HCT116 (cell line): ENCODE data around the gene PHACTR4. TPM values are rescaled to one million over a fixed set of nuclear protein-coding genes. Genes with fewer than 3 reads are reported as not detected.

Source experiments
- ATAC-seq: fragments of 200-7000 bp; cut with Tn5 transposase; 2 replicates; pipeline ENCODE4 v1.9.1; 2020; ENCODE audit warnings: mild to moderate bottlenecking, moderate library complexity
- BruUV-seq: library from RNA; stranded (reverse); fragments of 400-500 nt; replicated peaks from 2 replicates; lab custom pipeline; 2021; lab: Mats Ljungman, UMichigan
- CTCF ChIA-PET: fragments of 300-600 bp; sonication (Branson Sonifier 250); formaldehyde crosslinking; loops from one replicate; lab custom pipeline; 2021; ENCODE audit warnings: antibody characterized with exemption; lab: Charles Lee
- POLR2A ChIA-PET: fragments of 300-600, 350-600 bp; sonication (Branson Sonifier 250); formaldehyde crosslinking; loops from one replicate; lab custom pipeline; 2021; ENCODE audit warnings: antibody characterized with exemption; lab: Charles Lee
- RAD21 ChIA-PET, 2 experiments: fragments of 300-600 bp; sonication (Branson Sonifier 250); formaldehyde crosslinking; loops; one replicate each; lab custom pipeline; 2023; ENCODE audit warnings: low total read pairs in 2 of 2; ENCODE audit not compliant: uncharacterized antibody in 2 of 2, unreplicated experiment in 2 of 2, low non-redundant PET in 1 of 2; lab: Charles Lee
- DNase-seq: peaks from one replicate; pipeline ENCODE4 v3.0.0-alpha.2; 2010; ENCODE audit warnings: low read depth, low spot score
- H2AFZ ChIP-seq: fragments of 200-600 bp; shearing (Covaris generic), sonication (generic); 2 replicates; pipeline ENCODE4 v1.6.1; 2017; ENCODE audit warnings: low read depth, mixed run types, mixed read lengths, antibody characterized with exemption, low read length; ENCODE audit not compliant: poor library complexity, severe bottlenecking
- H3K27ac ChIP-seq: 2 replicates; pipeline ENCODE4 v1.5.1; 2012; ENCODE audit warnings: low read depth, low read length
- H3K27me3 ChIP-seq: fragments of 200-600 bp; sonication (generic); 2 replicates; pipeline ENCODE4 v1.6.1; 2016; ENCODE audit warnings: mixed run types, low read length, mixed read lengths; ENCODE audit not compliant: insufficient read depth
- H3K36me3 ChIP-seq, 2 experiments: fragments of 200-500 bp in 1 of 2; fragments of 200-600 bp in 1 of 2; sonication (Bioruptor generic) in 1 of 2; sonication (generic) in 1 of 2; 2 replicates each; pipeline versions ENCODE4 v1.5.1 to v1.6.1; 2014 to 2016; ENCODE audit warnings: low read length in 2 of 2, inconsistent platforms in 1 of 2, mixed read lengths in 1 of 2, mixed run types in 1 of 2; ENCODE audit not compliant: insufficient read depth in 2 of 2, control insufficient read depth in 1 of 2
- H3K4me1 ChIP-seq, 2 experiments: fragments of 200-600 bp in 1 of 2; sonication (generic) in 1 of 2; 2 replicates each; pipeline versions ENCODE4 v1.5.1 to v1.6.1; 2012 to 2017; ENCODE audit warnings: low read length in 2 of 2, inconsistent platforms in 1 of 2, mild to moderate bottlenecking in 1 of 2, mixed read lengths in 1 of 2, mixed run types in 1 of 2, moderate library complexity in 1 of 2; ENCODE audit not compliant: insufficient read depth in 2 of 2, control insufficient read depth in 1 of 2
- H3K4me2 ChIP-seq: fragments of 200-600 bp; sonication (generic); 2 replicates; pipeline ENCODE4 v1.6.1; 2017; ENCODE audit warnings: mixed run types, low read length, mixed read lengths
- H3K4me3 ChIP-seq, 2 experiments: fragments of 200-600 bp in 1 of 2; sonication (generic) in 1 of 2; replicated peaks in 1 of 2; 2 replicates each; pipeline ENCODE4 v1.5.1; 2011 to 2016; ENCODE audit warnings: low read length in 2 of 2, control low read depth in 1 of 2, low read depth in 1 of 2, mild to moderate bottlenecking in 1 of 2, mixed read lengths in 1 of 2, mixed run types in 1 of 2
- H3K79me2 ChIP-seq: fragments of 200-600 bp; sonication (generic); 2 replicates; pipeline ENCODE4 v1.6.1; 2017; ENCODE audit warnings: mild to moderate bottlenecking, mixed run types, low read length, moderate library complexity, mixed read lengths; ENCODE audit not compliant: insufficient read depth
- H3K9ac ChIP-seq: fragments of 200-600 bp; sonication (generic); 2 replicates; pipeline ENCODE4 v1.6.1; 2016; ENCODE audit warnings: low read length, mixed read lengths
- H3K9me2 ChIP-seq: fragments of 200-600 bp; sonication (generic), shearing (Covaris generic); 2 replicates; pipeline ENCODE4 v1.6.1; 2017; ENCODE audit warnings: mixed run types, mild to moderate bottlenecking, moderate library complexity; ENCODE audit not compliant: insufficient read depth
- H3K9me3 ChIP-seq, 2 experiments: fragments of 200-500 bp in 1 of 2; fragments of 200-600 bp in 1 of 2; sonication (Bioruptor generic) in 1 of 2; sonication (generic) in 1 of 2; 2 replicates each; pipeline ENCODE4 v1.6.1; 2014 to 2017; ENCODE audit warnings: low read length in 2 of 2, mixed read lengths in 2 of 2, inconsistent platforms in 1 of 2, low read depth in 1 of 2, mild to moderate bottlenecking in 1 of 2, mixed run types in 1 of 2, moderate library complexity in 1 of 2; ENCODE audit not compliant: control insufficient read depth in 1 of 2, insufficient read depth in 1 of 2
- H4K20me1 ChIP-seq: fragments of 200-600 bp; sonication (generic), shearing (Covaris generic); 2 replicates; pipeline ENCODE4 v1.6.1; 2017; ENCODE audit warnings: mixed run types, mild to moderate bottlenecking, moderate library complexity; ENCODE audit not compliant: insufficient read depth
- CEBPB ChIP-seq: IDR thresholded peaks from 2 replicates; pipeline ENCODE4 v1.6.1; 2012; ENCODE audit warnings: low read depth
- EZH2 ChIP-seq: fragments of 200-600 bp; sonication (generic); IDR thresholded peaks from 2 replicates; pipeline ENCODE4 v1.6.1; 2017; ENCODE audit warnings: antibody characterized with exemption, mixed run types
- EZH2phosphoT487 ChIP-seq: fragments of 200-600 bp; IDR thresholded peaks from 2 replicates; pipeline ENCODE4 v1.6.1; 2018; ENCODE audit warnings: antibody characterized with exemption, borderline replicate concordance
- FOSL1 ChIP-seq: IDR thresholded peaks from 2 replicates; pipeline ENCODE4 v1.6.1; 2012; ENCODE audit warnings: low read depth
- intact Hi-C: fragments of 100-400 bp; cut with micrococcal nuclease; formaldehyde crosslinking; loops from 2 replicates; pipeline ENCODE4 v1.10.0; 2022
- total RNA-seq: library from RNA; stranded (reverse); gene quantifications from one replicate; pipeline ENCODE4 v1.2.1, GENCODE V29; 2021; ENCODE audit not compliant: unreplicated experiment
- TF ChIP-seq, protein P1 (sequence below): IDR thresholded peaks from 2 replicates; pipeline ENCODE4 v1.6.1; 2012
- TF ChIP-seq, protein P2 (sequence below): IDR thresholded peaks from 2 replicates; pipeline ENCODE4 v1.6.1; 2012
- TF ChIP-seq, protein P3 (sequence below): IDR thresholded peaks from 2 replicates; pipeline ENCODE4 v1.6.1; 2012; ENCODE audit warnings: low read depth

PHACTR4 gene
- total RNA-seq, 1 experiment from 2014 or later: 36.0 TPM

DNA sequence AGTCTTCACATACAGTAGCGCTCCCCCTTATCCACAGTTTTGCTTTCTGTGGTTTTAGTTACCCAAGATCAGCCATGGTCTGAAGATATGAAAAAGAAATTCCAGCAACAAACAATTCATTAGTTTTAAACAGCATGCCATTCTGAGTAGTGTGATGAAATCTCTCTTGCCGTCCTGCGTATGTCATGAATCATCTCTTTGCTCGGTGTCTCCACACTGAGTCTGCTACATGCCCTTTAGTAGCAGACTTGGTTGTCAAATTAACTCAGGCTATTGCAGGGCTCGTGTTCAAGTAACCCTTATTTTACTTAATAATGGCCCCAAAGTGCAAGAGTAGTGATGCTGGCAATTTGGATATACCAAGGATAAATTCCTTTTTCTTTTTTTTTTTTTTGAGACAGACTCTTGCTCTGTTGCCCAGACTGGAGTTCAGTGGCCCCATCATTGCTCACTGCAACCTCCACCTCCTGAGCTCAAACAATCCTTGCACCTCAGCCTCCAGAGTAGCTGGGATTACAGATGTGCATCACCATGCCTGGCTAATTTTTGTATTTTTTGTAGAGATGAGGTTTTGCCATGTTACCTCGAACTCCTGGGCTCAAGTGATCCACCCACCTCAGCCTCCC lies 22.6 kb downstream of the PHACTR4 start:
- Histone ChIP-seq H3K27ac (no peak overlapping the region), H3K4me2 (no peak overlapping the region), H3K9ac (no peak overlapping the region), H3K9me2 (no peaks in the 10 kb centered on the region), H4K20me1 (no peaks in the 10 kb centered on the region), H3K4me1 (peaks cover 0 to 4% of the 10 kb centered on the region in 2 experiments; a peak in 1 of 4 replicates), H3K27me3 (no peaks in the 10 kb centered on the region), H2AFZ (no peak overlapping the region), H3K9me3 (no peaks in the 10 kb centered on the region), H3K36me3 (no peaks in the 10 kb centered on the region), H3K79me2 (peaks cover 86% of the 10 kb centered on the region), H3K4me3 (no peak overlapping the region)
- DNase-seq (no peak), ATAC-seq (no peak)
- intact Hi-C loops: no loop called here
- BruUV-seq: no TSS peak
- ChIA-PET RAD21 (no interaction called here), CTCF (no interaction called here), POLR2A (no interaction called here)
- TF ChIP-seq, protein P1, sequence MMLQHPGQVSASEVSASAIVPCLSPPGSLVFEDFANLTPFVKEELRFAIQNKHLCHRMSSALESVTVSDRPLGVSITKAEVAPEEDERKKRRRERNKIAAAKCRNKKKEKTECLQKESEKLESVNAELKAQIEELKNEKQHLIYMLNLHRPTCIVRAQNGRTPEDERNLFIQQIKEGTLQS: no peak
- TF ChIP-seq, protein P2, sequence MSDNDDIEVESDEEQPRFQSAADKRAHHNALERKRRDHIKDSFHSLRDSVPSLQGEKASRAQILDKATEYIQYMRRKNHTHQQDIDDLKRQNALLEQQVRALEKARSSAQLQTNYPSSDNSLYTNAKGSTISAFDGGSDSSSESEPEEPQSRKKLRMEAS: no peak
- TF ChIP-seq, protein P3, sequence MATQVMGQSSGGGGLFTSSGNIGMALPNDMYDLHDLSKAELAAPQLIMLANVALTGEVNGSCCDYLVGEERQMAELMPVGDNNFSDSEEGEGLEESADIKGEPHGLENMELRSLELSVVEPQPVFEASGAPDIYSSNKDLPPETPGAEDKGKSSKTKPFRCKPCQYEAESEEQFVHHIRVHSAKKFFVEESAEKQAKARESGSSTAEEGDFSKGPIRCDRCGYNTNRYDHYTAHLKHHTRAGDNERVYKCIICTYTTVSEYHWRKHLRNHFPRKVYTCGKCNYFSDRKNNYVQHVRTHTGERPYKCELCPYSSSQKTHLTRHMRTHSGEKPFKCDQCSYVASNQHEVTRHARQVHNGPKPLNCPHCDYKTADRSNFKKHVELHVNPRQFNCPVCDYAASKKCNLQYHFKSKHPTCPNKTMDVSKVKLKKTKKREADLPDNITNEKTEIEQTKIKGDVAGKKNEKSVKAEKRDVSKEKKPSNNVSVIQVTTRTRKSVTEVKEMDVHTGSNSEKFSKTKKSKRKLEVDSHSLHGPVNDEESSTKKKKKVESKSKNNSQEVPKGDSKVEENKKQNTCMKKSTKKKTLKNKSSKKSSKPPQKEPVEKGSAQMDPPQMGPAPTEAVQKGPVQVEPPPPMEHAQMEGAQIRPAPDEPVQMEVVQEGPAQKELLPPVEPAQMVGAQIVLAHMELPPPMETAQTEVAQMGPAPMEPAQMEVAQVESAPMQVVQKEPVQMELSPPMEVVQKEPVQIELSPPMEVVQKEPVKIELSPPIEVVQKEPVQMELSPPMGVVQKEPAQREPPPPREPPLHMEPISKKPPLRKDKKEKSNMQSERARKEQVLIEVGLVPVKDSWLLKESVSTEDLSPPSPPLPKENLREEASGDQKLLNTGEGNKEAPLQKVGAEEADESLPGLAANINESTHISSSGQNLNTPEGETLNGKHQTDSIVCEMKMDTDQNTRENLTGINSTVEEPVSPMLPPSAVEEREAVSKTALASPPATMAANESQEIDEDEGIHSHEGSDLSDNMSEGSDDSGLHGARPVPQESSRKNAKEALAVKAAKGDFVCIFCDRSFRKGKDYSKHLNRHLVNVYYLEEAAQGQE: no peak
- TF ChIP-seq EZH2phosphoT487: no peak
- no peak for TF ChIP-seq EZH2
- peak; percentile 44 for TF ChIP-seq CEBPB
- TF ChIP-seq FOSL1: 0 out of 2 replicates have a peak, but pooled peaks have one; percentile 12
